Subcutaneous adipose tissue (tissue), 4 donors: Measurements from ENCODE around the gene PLA2G2D. TPM values are rescaled to one million over a fixed set of nuclear protein-coding genes. Genes with fewer than 3 reads are reported as not detected.

ENCODE experiments used
- total RNA-seq, 4 donors: library from RNA; depleted of rRNA; stranded (reverse); fragments of >200 nt; gene quantifications; one replicate each; pipeline ENCODE4 v1.1.0, GENCODE V29; 2016
- TF ChIP-seq, protein P1 (sequence below): fragments of 450-650 bp; IDR thresholded peaks from one replicate; pipeline ENCODE4 v1.5.1; 2016; ENCODE audit warnings: low read depth, mild to moderate bottlenecking, control low read depth, antibody characterized with exemption, moderate library complexity

PLA2G2D gene
- total RNA-seq, 4 donors from 2014 or later = 0.17 TPM; not detected in 3

DNA sequence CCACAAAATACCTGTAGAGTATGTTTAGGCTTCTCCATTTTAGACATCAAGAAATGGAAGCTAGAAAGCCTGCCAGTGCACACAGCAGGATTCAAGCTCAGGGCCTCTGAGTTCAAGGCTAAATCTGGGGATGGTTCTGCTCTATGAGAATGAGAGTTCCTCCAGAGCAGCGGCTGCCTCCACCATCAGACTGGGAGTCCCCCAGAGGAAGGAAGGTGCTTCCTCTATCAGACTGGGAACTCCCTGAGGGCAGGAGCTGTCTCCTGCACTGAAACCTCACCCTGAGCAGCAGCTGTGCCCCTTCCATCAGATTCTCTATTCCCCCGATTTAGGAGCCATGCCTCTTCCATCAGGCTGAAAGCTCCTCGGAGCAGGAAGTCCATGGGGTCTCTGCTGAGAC lies 29.2 kb downstream of the PLA2G2D start:
- TF ChIP-seq, protein P1, sequence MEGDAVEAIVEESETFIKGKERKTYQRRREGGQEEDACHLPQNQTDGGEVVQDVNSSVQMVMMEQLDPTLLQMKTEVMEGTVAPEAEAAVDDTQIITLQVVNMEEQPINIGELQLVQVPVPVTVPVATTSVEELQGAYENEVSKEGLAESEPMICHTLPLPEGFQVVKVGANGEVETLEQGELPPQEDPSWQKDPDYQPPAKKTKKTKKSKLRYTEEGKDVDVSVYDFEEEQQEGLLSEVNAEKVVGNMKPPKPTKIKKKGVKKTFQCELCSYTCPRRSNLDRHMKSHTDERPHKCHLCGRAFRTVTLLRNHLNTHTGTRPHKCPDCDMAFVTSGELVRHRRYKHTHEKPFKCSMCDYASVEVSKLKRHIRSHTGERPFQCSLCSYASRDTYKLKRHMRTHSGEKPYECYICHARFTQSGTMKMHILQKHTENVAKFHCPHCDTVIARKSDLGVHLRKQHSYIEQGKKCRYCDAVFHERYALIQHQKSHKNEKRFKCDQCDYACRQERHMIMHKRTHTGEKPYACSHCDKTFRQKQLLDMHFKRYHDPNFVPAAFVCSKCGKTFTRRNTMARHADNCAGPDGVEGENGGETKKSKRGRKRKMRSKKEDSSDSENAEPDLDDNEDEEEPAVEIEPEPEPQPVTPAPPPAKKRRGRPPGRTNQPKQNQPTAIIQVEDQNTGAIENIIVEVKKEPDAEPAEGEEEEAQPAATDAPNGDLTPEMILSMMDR = no peak

DNA sequence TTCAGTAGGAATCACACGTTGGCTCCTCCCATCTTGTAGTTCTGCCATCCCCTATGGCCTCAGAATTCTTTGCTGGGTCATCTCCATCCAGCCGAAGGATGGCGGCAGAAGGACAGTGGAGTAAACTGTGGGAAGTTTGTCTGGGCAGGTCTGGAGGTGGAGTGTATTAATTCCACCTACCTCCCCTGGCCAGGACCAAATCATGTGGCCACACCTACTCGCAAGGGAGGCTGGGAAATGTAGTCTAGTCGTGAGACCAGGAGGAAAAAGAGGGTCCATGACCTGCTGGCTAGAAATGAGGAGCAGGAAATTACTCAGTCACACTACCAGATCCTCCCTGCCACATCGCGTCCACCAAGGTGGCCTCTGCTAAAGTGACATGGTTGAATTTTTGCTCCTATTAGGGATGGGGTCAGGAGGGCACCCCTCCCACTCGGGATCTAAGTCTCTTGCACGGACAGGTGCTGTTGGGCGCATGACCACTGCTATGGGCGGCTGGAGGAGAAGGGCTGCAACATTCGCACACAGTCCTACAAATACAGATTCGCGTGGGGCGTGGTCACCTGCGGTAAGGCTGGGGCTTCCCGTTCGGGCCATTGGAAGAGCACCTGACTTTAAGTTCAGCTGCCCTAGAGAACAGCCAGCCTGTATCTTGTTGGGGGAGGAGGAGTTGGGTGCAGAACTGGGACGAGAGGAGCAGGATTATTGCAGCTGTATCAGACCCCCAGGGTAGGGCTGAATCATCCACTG lies 29.8 kb downstream of the PLA2G2D start:
- TF ChIP-seq, protein P1 = no peak

DNA sequence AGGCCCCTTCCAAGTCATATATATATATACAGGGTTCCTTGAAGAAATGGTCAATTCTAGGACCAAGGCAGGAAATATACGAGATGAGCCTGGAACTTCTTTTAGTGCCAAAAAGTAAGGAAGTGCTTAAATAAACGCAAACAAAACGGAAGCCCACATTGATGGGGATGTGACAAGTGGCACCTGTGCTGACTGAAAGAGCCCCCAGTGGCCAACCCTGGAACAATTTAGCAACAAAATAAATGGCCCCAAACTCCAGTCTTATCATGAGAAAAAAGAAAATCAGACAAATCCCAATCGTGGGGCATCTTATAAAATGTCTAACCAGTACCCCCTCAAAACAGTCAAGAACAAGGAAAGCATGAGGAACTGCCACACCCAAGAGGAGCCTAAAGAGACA lies 31.7 kb downstream of the PLA2G2D start:
- TF ChIP-seq, protein P1 = no peak

DNA sequence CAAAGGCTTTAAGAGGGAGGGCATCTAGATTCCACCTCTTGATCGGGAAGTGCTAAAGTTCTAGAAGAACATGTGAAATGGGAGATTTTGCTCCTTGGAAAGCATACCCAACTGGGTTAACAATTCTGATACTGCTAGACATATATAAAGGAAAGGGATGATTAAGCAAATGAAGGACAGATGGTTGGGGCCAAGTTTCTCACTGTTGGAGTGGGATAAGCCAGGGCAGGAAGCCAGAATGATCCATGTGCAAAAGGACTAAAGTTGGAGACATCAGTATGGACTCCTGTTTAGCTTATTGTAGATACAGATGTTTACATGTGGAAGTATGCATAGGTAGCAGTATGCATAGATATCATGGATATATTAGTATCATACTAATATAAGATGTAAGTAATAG lies 32.5 kb downstream of the PLA2G2D start:
- TF ChIP-seq, protein P1 = no peak

DNA sequence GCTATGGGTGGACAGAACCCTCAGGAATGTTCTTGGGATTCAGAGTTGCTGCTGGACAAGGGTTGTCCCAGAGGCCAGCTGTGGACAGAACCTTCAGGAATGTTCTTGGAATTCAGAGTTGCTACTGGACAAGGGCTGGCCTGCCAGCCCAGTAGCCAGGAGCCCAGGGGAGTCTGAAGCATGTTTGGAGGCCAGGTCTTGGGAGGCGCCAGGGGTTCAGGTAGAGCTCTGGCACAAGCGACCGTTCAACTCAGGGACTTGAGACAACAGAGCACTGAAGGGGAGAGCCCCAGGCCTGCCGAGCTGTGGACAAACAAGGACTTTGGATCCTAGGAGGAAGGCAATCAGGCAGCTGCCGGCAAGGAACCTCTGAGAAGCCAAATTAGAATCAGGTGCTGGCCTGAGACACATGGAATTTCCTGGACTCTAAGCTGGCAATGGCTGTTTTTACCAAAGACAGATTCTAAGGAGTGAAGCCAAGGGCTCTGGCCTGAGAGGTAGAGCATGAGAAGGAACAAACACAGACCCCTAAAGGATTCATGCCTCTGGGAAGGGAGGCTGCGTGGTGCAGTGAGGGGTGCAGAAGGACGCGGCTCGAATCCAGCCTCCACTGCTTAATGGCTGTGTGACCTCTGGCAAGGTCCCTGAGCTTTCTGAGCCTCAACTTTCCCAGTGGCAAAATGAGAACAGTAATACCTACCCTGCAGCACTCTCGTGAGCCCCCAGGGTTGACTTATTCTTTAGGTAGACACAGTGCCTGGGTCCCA lies 36.0 kb downstream of the PLA2G2D start:
- TF ChIP-seq, protein P1 = no peak

DNA sequence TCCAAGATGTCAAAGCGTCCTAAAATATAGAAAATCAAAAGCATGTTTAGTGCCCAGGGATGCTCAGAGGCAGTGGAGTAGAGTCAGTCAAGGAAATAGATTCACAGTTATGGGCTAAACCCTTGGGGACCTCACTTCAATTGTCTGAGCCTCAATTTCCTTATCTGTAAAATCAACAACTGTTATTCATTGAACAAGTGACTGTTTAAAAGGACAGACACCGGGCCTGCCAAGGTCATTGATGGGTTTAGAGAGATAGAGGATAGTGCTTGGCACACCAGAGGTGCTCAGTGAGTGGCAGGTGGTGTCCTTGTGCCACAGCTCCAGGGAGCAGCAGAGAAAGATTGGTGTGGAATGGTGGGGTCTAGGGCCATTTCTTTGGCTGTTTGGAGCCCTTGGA lies 36.6 kb downstream of the PLA2G2D start:
- TF ChIP-seq, protein P1 = no peak

DNA sequence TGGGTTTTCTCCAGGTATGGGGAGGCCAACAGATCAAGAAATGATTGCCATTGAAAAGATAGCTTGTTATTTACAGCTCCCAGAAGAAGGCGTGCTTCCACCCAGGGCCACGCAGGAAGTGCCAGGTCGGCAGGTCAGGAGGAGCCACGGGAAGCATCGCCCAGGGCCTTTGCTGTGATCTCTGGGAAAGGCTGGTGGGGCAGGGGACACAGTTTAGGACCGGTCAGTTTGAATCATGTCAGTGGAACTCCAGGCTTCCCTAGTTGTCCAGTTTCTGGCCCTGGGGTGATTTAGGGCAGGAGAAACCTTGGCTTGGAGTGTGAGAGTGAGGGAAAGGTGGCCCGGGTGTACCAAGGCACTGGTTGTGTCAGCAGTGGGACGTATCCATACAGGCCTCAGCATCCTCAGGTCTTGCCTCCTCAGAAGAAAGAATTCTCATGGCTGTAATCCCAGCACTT lies 38.0 kb downstream of the PLA2G2D start:
- TF ChIP-seq, protein P1 = no peak
